Measurements from ENCODE around the gene MEI1.

DNA sequence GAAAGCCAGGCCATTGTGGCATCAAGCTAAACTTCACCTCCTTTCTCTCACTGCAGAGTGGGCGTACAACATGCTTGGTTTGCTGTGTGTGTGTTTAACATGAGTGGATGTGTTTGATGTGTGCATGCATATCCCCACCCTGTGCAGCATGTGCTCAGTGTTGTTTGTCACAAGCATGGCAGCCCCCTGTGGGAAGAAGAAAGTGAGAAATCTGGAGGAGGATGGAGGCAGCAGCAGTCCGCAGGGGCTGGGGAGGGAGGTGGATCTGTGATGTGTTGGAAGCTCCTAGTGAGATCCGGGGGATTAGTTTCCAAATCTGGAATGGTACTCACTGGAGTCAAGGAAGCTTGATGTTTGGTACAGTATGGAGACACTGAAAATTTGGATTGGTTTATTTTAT, 77.1 kb downstream of the MEI1 start:
- TF ChIP-seq, protein P1, sequence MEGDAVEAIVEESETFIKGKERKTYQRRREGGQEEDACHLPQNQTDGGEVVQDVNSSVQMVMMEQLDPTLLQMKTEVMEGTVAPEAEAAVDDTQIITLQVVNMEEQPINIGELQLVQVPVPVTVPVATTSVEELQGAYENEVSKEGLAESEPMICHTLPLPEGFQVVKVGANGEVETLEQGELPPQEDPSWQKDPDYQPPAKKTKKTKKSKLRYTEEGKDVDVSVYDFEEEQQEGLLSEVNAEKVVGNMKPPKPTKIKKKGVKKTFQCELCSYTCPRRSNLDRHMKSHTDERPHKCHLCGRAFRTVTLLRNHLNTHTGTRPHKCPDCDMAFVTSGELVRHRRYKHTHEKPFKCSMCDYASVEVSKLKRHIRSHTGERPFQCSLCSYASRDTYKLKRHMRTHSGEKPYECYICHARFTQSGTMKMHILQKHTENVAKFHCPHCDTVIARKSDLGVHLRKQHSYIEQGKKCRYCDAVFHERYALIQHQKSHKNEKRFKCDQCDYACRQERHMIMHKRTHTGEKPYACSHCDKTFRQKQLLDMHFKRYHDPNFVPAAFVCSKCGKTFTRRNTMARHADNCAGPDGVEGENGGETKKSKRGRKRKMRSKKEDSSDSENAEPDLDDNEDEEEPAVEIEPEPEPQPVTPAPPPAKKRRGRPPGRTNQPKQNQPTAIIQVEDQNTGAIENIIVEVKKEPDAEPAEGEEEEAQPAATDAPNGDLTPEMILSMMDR (IDR thresholded peaks at IDR 0.05 in 4 of 5, conservative IDR thresholded peaks at IDR 0.05 in 1 of 5), result no peak
- no peak for TF ChIP-seq POLR2A (IDR thresholded peaks at IDR 0.05)

Data from gastrocnemius medialis (tissue), 4 donors.